OCI-LY3 (cell line): ENCODE data around the gene TMEM176A.

Source experiments
- CTCF ChIP-seq: fragments of 200-600, 300-600 bp; sonication (generic); IDR thresholded peaks from 2 replicates; pipeline ENCODE4 v1.5.1; 2014; ENCODE audit warnings: antibody characterized with exemption, low read length, low read depth
- EZH2phosphoT487 ChIP-seq: fragments of 200-600 bp; shearing (Covaris generic); IDR thresholded peaks from 2 replicates; pipeline ENCODE4 v1.6.1; 2018; ENCODE audit warnings: antibody characterized with exemption, mixed run types, low read depth

- TF ChIP-seq CTCF: no peak
- TF ChIP-seq EZH2phosphoT487: no peak
Observed at GRCh38 chr7:150780292-150780691, 20.3 kb upstream of the TMEM176A start.
